Liver (tissue), 3 donors: ENCODE measurements around the gene CCR6.

ENCODE experiments used
- ATF3 ChIP-seq: IDR thresholded peaks from 2 replicates; pipeline ENCODE4 v1.6.1; 2016; ENCODE audit warnings: antibody characterized with exemption
- GABPA ChIP-seq, 2 donors: IDR thresholded peaks in 1 of 2; conservative IDR thresholded peaks in 1 of 2; 2 replicates each; pipeline ENCODE4 v1.6.1; 2016; ENCODE audit warnings: antibody characterized with exemption in 2 of 2, mild to moderate bottlenecking in 1 of 2, moderate library complexity in 1 of 2
- HNF4G ChIP-seq: IDR thresholded peaks from 2 replicates; pipeline ENCODE4 v1.6.1; 2016; ENCODE audit warnings: antibody characterized with exemption
- JUND ChIP-seq, 2 donors: IDR thresholded peaks; 2 replicates each; pipeline ENCODE4 v1.6.1; 2016; ENCODE audit warnings: antibody characterized with exemption in 2 of 2
- MAX ChIP-seq: IDR thresholded peaks from 2 replicates; pipeline ENCODE4 v1.6.1; 2016; ENCODE audit warnings: antibody characterized with exemption
- RAD21 ChIP-seq, 2 donors: IDR thresholded peaks; 2 replicates each; pipeline ENCODE4 v1.6.1; 2016; ENCODE audit warnings: antibody characterized with exemption in 2 of 2, mild to moderate bottlenecking in 2 of 2
- REST ChIP-seq: IDR thresholded peaks from 2 replicates; pipeline ENCODE4 v1.6.1; 2016; ENCODE audit warnings: antibody characterized with exemption, mild to moderate bottlenecking
- RXRA ChIP-seq, 2 donors: IDR thresholded peaks; 2 replicates each; pipeline ENCODE4 v1.6.1; 2017 to 2018; ENCODE audit warnings: antibody characterized with exemption in 2 of 2, mild to moderate bottlenecking in 1 of 2
- SP1 ChIP-seq: IDR thresholded peaks from 2 replicates; pipeline ENCODE4 v1.6.1; 2018; ENCODE audit warnings: antibody characterized with exemption, mild to moderate bottlenecking
- TAF1 ChIP-seq: conservative IDR thresholded peaks from 2 replicates; pipeline ENCODE4 v1.6.1; 2016; ENCODE audit warnings: antibody characterized with exemption, mild to moderate bottlenecking
- YY1 ChIP-seq: IDR thresholded peaks from 2 replicates; pipeline ENCODE4 v1.6.1; 2016; ENCODE audit warnings: antibody characterized with exemption, mild to moderate bottlenecking
- TF ChIP-seq, protein P1 (sequence below): fragments of 150-350 bp; IDR thresholded peaks from 2 replicates; pipeline ENCODE4 v1.5.1; 2017; ENCODE audit warnings: improper control_type of control experiment, low read depth, low read length; ENCODE audit not compliant: missing input control
- TF ChIP-seq, protein P2 (sequence below): IDR thresholded peaks from 2 replicates; pipeline ENCODE4 v1.6.1; 2016; ENCODE audit warnings: antibody characterized with exemption
- donor health status: healthy.
- donor health status: healthy.

DNA sequence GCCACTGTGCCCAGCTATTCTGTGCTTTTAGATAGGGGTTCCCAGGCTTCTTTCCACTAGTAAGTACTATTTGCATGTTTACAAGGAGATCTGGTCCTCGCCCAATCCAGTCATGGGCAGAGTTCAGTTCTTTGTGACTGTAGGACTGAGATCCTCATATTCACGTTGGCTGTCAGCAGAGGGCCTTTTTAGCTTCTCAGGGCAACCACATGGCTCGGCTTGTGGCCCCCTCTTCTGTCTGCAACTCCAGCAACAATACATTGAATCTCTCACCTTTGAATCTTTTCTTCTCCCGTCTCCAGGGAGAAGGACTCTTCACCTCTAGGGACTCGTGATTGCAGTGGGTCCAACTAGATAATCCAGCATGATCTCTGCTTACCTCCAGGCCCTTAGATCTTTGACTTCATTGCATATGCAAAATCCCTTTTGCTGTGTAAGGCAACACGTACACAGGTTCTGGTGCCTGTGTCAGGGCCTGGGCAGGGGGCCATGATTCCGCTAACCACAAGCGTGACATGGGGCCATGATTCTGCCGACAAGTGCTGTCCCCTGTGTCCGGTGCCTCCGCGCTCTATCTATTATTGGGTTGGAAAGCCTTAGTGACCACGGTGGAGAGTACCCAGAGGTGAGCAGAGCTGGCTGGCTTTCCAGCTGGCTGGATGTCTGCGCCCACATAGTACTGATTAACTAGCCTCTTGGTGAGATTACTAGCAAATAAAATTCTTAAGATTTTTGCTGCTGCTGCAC, 5.1 kb downstream of the CCR6 start:
- TF ChIP-seq, protein P1, sequence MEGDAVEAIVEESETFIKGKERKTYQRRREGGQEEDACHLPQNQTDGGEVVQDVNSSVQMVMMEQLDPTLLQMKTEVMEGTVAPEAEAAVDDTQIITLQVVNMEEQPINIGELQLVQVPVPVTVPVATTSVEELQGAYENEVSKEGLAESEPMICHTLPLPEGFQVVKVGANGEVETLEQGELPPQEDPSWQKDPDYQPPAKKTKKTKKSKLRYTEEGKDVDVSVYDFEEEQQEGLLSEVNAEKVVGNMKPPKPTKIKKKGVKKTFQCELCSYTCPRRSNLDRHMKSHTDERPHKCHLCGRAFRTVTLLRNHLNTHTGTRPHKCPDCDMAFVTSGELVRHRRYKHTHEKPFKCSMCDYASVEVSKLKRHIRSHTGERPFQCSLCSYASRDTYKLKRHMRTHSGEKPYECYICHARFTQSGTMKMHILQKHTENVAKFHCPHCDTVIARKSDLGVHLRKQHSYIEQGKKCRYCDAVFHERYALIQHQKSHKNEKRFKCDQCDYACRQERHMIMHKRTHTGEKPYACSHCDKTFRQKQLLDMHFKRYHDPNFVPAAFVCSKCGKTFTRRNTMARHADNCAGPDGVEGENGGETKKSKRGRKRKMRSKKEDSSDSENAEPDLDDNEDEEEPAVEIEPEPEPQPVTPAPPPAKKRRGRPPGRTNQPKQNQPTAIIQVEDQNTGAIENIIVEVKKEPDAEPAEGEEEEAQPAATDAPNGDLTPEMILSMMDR: no peak
- TF ChIP-seq, protein P2, sequence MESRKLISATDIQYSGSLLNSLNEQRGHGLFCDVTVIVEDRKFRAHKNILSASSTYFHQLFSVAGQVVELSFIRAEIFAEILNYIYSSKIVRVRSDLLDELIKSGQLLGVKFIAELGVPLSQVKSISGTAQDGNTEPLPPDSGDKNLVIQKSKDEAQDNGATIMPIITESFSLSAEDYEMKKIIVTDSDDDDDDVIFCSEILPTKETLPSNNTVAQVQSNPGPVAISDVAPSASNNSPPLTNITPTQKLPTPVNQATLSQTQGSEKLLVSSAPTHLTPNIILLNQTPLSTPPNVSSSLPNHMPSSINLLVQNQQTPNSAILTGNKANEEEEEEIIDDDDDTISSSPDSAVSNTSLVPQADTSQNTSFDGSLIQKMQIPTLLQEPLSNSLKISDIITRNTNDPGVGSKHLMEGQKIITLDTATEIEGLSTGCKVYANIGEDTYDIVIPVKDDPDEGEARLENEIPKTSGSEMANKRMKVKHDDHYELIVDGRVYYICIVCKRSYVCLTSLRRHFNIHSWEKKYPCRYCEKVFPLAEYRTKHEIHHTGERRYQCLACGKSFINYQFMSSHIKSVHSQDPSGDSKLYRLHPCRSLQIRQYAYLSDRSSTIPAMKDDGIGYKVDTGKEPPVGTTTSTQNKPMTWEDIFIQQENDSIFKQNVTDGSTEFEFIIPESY: no peak
- no peak for TF ChIP-seq REST
- TF ChIP-seq SP1: no peak
- TF ChIP-seq YY1: no peak
- TF ChIP-seq RAD21 (IDR thresholded peaks at IDR 0.05): no peak
- no peak for TF ChIP-seq MAX
- no peak for TF ChIP-seq TAF1
- no peak for TF ChIP-seq JUND (IDR thresholded peaks at IDR 0.05)
- TF ChIP-seq RXRA (IDR thresholded peaks at IDR 0.05): no peak
- no peak for TF ChIP-seq GABPA (IDR thresholded peaks at IDR 0.05 in 1 of 2, conservative IDR thresholded peaks at IDR 0.05 in 1 of 2)
- TF ChIP-seq ATF3: no peak
- no peak for TF ChIP-seq HNF4G
